Stimulated activated CD4-positive, alpha-beta T cell treated with anti-CD3 and anti-CD28 coated beads, Interleukin-2, amount 100 ng/mL, for 24 hours (primary cell): Measurements from ENCODE around the gene SRI.
A peak's percentile ranks its signal among the peaks of the same experiment; 100 is the strongest.
"Not testable (repeated sequence)": the region's sequence is repeated elsewhere in the genome, so short reads cannot be mapped to it uniquely, and the experiment has no call there.

Source experiments
- DNase-seq, 2 donors: peaks; one replicate each; pipeline ENCODE4 v3.0.0-alpha.2; 2020

SRI gene

GRCh38 chr7:88219781-88220747 lies at the start of gene SRI:
SRI (minus strand) TSS chr7:88220038; CDS start chr7:88220026, 12 bp downstream.
- peak; percentile 88 to 93 for DNase-seq

GRCh38 chr7:88269586-88269985 lies 49.7 kb upstream of the SRI start:
- DNase-seq: no peak

GRCh38 chr7:88268858-88269257 lies 49.0 kb upstream of the SRI start:
- DNase-seq: no peak

- DNase-seq: no peak
Observed at GRCh38 chr7:88268051-88268450, 48.2 kb upstream of the SRI start.

GRCh38 chr7:88267421-88267820 lies 47.6 kb upstream of the SRI start:
- DNase-seq: no peak

- DNase-seq: not testable (repeated sequence)
Observed at GRCh38 chr7:88264987-88265386, 45.1 kb upstream of the SRI start.

GRCh38 chr7:88262562-88262961 lies 42.7 kb upstream of the SRI start:
- no peak for DNase-seq

- DNase-seq: no peak
Observed at GRCh38 chr7:88260719-88261118, 40.9 kb upstream of the SRI start.

- no peak for DNase-seq
Observed at GRCh38 chr7:88259656-88260380, 40.0 kb upstream of the SRI start.

GRCh38 chr7:88258296-88258695 lies 38.5 kb upstream of the SRI start:
- not testable (repeated sequence) for DNase-seq

GRCh38 chr7:88256906-88257305 lies 37.1 kb upstream of the SRI start:
- no peak for DNase-seq

- no peak for DNase-seq
Observed at GRCh38 chr7:88254721-88255424, 35.0 kb upstream of the SRI start.

GRCh38 chr7:88253640-88254039 lies 33.8 kb upstream of the SRI start:
- no peak for DNase-seq

GRCh38 chr7:88244258-88244657 lies 24.4 kb upstream of the SRI start:
- no peak for DNase-seq

GRCh38 chr7:88243345-88243909 lies 23.6 kb upstream of the SRI start:
- DNase-seq: no peak

- no peak for DNase-seq
Observed at GRCh38 chr7:88239852-88240251, 20.0 kb upstream of the SRI start.

GRCh38 chr7:88233828-88234227 lies 14.0 kb upstream of the SRI start:
- no peak for DNase-seq

GRCh38 chr7:88230646-88231045 lies 10.8 kb upstream of the SRI start:
- no peak for DNase-seq

- no peak for DNase-seq
Observed at GRCh38 chr7:88229302-88229995, 9.6 kb upstream of the SRI start.

- DNase-seq: no peak
Observed at GRCh38 chr7:88226886-88227516, 7.2 kb upstream of the SRI start.

GRCh38 chr7:88226201-88226600 lies 6.4 kb upstream of the SRI start:
- DNase-seq: no peak
